NCI-H345 treated with DMSO at 0.1 percent for 48 hours (cell line): Measurements from ENCODE around the gene NAA11.

Source experiments
- DNase-seq: peaks from one replicate; lab custom pipeline; 2025; ENCODE audit not compliant: unreplicated experiment; lab: John Stamatoyannopoulos, UW

The NAA11 gene

DNA sequence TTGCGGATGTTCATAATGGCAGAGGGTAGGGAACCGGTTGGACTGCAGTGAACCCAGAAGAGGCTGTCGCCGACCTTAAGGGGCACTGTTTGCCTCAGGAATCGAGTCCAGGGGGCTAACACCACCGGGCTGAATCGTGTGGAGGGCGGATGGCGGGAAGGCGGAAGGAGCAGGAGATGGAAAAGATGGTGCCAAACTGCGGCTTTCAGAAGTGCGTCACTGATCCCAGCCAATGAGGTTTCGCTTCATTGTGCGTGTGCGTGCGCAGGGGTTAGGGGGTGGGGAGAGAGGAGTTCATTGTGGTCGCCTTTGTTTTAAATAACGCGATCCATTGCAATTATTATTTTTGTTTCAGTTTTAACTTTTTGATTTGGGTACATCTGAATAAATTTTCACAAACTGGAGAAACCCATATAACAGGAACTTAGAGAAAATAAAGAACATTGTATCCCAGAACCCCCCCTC lies at the start of gene NAA11:
Gene NAA11 (minus strand): TSS at position 198 of the 465 bp plus-strand sequence. CDS start 184 bp downstream, at position 14.
- DNase-seq: no peak

DNA sequence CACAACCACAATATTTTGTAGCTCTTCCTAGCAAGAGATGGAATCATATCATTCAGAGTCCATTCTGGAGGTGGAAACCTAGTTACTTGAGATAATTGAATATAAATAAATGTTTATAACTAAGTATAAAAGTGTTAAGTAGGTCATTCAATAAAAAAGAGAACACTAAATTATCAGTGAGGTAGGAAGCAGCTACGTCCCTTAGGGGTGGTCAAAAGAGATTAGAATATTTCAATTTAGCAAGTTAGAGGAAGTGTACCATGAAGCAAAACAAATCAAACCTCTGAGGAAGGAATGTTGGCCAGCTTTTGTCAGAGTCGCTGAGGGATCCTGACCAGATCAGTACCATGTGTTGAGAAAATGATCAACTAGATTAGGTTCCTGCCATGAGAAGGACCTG lies 44.2 kb upstream of the NAA11 start:
- no peak for DNase-seq

DNA sequence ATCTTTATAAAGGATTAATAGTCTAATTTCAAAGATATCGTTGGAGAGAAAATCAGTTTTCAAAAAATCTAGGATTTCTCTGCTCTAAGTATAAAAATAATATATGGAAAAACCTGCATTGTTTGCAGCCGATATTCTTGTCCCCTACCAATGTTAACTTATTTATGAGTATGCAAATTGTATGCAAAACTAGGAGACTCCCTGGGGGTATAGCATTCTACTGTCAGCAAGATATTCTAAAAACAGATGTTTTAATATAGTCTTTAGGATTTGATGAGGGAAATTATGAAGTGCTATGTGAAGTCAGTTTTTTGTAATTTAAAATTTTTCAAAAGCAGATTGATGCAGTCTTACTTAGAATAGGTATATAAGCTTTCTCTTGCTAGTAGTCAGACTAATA lies 41.2 kb upstream of the NAA11 start:
- DNase-seq: no peak

DNA sequence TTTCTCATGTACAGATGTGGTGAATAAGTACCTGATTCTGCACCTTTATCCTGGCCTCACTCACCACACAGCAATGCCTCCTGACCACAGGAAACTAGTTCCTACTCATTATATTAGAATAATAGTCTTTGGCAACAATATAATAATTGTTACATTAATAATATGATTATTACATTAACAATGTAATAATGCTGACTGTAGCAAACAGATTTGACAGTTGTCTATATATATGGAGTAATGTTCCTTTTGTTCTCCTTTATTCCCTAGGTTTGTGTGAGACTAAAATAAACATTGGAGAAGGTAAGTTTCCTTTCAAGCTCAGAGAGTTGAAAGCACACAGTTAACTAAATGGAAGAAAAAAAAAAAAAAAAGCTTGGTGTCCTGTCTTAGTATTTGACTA lies 40.6 kb upstream of the NAA11 start:
- no peak for DNase-seq

DNA sequence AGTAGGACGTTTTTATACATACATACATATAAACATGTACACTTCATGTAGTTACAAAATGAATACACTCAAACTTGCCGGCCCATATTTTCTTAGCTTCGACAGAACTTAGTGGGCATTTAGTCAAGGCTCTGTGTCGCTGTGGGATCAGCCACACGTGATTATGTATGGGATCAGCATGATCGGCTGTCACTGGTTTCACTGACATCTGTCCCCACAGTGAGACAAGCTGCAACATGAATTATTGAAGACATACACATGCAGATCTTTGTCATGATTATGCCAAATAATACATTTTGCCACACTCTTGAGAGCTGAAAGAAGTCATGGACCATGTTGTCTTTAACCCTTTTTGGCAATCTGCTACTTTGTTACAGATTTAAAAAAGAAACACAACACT lies 38.2 kb upstream of the NAA11 start:
- DNase-seq: no peak

DNA sequence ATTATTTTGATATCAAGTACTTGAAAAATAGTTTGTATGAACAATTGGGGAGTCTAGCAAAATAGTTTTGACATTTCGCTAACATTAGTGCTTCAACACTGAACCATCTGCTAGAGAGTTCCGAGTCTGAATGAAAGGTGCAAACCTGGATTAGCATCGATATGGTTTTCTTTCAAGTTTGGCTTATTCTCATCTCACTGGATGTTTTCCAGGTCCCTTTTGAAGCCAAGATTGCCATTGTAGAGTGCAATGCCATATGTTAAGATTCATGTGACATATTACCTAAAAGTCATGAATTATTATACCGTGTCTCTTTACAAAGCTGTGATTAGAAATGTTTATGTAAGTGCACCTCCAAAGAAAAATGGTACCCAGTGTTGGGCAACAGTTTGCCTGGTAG lies 36.8 kb upstream of the NAA11 start:
- DNase-seq: no peak

DNA sequence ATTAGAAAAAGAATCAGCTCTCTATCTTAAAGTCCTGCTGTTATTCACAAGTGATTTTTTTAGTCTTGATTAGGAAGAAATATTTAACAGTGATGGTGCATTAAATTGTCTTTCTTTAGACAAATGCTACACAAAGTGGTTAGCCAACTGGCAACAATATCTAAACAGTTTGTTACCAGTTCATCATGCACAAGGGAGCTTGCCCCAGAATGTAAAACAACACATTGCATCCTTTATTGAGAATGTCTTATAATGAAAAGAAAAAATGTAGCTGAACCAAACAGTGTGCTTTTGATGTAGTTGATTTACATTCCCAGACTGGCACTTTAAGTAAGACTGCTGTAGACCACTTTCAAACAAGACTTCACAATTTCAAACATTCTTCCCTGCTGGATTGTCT lies 34.1 kb upstream of the NAA11 start:
- no peak for DNase-seq

DNA sequence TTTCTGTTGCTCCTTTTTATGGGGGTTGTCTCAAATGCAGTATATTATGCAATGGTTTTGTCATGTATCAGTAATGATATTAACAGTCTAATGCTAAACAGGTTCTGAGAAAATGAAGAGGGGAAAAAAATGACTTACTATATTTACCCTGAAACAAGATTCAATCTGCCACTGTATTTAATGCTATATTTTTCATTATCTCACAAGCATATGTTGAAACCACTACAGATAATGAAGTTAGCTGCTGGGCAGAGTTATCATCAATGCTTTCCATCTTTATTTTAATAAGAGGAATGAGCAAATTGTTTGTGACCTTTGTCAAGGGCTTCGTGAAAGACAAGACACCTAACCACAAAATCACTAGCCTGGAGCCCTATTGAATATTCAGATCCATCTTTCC lies 32.6 kb upstream of the NAA11 start:
- no peak for DNase-seq

DNA sequence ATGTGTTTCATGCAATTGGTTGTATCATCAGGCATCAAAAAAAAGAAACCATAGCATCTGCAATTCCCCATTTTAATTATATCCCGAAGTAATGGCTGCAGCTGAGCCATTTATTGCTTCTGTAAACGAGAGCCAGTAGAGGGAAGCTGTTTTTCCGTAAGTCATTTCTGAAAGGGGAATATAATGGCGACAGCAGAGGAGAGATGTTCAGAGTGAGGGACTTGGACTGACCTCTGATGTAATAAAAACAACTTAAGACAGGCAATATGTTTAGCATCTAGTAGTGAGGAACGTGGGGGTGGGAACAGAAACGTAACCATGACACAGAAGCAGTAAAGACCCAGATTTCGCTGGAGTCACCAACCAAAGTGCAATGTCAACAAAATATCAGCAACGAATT lies 31.5 kb upstream of the NAA11 start:
- no peak for DNase-seq

DNA sequence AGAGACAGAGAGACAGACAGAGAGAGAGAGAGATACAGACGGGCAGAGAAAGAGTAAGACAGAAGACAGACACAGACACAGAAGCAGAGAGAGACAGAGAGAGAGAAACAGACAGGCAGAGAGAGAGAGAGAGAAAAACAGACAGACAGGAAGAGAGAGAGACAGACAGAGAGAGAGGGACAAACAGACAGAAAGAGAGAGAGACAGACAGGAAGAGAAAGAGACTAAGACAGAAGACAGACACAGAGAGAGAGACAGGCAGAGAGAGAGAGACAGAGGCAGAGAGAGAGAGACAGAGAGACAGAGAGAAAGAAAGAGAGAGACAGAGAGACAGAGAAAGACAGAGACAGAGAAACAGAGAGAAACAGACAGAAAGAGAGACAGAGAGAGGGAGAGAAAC lies 27.2 kb upstream of the NAA11 start:
- no peak for DNase-seq

DNA sequence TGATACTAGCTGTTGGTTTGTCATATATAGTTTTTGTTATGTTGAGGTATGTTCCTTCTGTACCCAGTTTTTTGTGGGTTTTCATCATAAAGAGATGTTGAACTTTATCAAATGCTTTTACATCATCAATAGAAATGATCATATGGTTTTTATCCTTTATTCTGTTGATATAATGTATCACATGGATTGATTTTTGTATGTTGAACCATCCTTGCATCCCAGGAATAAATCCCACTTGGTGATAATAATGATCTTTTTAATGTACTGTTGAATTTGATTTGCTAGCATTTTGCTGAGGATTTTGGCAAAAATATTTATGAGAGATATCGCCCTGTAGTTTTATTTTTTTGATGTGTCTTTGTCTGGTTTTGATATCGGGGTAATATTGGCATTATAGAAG lies 22.5 kb upstream of the NAA11 start:
- no peak for DNase-seq

DNA sequence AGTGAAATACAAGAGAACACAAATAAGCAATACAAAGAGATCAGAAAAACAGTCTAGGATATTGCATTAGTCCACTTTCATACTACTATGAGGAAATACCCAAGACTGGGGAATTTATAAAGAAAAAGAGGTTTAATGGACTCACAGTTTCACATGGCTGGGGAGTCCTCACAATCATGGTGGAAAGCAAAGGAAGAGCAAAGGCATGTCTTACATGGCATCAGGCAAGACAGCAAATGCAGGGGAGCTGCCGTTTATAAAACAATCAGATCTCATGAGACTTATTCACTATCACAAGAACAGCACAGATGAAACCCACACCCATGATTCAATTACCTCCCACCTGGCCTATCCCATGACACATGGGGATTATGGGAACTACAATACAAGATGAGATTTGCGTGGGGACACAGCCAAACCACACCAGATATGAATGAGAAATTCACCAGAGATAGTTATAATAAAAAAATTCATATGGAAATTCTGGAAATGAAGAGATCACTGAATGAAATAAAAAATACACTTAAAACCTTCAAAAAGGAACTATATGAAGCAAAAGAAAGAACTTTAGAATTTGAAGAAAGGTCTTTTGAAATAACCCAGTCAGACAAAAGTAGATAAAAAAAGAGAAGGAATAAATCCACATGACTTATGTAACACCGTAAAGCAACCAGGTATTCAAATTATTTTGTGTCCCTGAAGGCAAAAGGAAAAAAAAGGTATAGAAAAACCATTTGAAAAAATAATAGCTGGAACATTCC lies 16.2 kb upstream of the NAA11 start:
- no peak for DNase-seq

DNA sequence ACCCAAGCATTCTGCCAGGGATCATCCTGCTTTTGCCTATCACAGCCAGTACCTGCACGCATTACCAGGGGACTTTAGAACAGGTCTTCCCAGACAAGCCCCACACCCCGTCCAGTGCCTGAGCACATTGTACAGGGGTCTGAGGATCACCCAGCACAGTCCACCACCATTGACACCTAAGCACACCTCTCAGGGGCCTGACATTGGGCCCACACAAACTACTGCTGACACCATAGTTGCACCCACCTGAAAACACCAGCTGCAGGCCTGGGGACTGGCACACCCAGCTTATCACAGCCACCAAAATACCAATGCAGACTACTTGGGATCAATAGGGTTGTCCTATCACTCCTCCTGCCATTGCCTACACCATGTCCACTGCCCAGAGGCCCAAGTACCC lies 14.7 kb upstream of the NAA11 start:
- DNase-seq: no peak

DNA sequence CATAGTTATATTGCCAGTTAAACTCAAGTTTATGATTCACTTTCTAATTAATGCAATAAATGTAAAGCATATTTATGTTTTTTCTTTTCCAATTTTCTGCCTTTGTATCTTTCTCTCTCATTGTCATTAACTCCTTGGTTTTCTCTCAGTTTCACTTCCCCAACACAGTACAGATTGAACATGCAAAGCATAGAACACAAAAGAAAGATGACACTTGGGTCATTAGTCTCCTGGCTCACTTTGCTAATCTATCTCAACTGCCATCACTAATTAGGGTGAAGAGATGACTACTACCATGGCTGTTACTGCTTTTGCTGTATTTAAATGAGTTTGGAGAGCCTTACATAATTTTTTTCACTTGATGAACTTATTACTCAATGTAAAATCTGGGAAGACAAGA lies 12.3 kb upstream of the NAA11 start:
- DNase-seq: no peak

DNA sequence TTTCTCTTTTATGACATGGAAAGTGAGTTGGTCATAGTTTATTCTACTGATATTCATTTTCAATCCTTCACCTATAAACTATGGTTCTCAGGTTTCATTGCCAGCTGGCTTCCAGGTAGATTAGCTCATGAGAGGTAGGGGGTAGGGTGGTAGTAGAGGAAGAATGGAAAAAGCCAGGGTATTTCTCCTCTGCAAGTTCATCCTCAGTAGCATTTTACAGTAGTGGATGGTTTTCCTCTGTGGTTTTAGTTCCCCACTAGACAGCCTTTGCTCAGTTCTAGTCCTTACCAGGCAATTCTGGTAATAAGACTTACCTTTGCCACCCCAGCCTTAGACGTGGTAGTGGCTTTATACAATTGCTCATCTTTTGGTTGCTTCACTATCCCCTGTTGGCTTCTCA lies 8.9 kb upstream of the NAA11 start:
- DNase-seq: no peak

DNA sequence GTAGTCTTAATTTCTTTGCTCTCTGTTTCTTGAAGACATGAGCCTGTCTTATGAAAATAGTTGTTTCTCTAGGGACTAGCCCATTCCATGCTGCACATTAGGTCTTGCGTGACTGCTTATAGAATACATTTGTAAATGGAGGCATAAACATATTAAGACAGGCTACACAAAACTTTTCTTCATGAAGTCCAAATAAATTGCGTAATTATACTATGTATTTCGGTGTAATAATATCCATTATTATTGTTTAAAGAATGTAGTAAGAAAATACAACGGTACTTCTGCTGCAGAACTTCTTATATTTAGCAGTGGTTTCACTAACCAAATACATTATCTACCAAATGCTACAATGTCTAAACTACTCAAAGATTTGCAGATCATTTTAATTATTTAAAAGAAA lies 8.5 kb upstream of the NAA11 start:
- DNase-seq: no peak

DNA sequence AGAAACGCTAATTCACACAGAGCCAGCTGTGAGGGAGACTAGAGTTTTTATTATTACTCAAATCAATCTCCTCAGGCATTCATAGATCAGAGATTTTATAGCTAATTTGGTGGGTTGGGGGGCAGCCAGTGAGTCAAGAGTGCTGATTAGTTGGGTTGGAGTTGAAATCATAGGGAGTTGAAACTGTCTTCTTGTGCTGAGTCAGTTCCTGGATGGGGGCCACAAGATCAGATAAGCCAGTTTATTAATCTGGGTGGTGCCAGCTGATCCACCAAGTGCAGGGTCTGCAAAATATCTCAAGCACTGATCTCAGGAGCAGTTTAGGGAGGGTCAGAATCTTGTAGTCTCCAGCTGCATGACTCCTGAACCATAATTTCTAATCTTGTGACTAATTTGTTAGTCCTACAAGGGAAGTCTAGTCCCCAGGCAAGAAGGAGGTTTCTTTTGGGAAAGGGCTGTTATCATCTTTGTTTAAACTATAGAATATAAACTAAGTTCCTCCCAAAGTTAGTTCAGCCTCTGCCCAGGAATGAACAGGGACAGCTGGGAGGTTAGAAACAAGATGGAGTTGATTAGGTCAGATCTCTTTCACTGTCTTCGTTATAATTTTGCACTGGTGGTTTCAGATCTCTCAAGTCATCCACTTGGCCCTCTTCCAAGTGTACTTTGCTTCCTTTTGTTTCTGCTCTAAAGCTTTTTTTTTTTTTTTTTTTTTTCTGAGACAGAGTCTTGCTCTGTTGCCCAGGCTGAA lies 5.4 kb upstream of the NAA11 start:
- DNase-seq: no peak

DNA sequence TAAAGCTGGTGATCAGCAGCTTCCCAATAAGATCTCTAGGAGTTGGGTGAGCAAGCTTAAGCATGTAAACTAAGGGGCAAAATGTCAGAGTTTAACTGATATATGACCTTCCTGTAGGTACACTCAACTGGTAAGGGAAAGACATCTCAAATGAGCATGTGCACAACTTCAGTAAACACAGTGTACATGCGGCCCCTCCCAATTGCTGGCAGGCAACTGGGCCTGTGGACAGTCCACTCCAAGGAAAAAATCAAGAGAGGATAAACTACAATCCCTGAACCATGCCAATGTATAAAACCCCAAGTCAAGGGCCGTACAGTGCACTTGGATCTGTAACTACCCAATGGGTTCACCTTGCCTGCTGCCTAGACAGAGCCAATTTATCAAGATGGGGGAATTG lies 4.9 kb upstream of the NAA11 start:
- no peak for DNase-seq

DNA sequence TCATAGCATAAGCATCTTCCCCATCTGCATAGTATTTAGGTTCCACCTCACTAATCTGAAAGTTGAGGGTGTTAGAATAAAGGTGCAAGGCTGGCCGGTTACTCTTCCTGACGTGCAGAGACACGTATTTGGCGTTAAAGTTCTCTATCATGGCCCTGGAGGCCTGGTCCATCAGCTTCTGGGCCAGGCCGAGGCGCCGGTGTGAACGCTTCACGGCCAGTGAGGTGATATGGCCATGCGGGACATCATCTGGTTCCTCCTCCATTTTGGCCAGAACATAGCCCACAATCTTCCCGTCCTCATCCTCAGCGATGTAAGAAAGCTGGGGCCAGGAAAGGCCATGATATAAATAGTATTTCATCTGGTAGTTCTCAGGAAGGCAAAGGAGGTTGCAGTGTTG lies 425 bp downstream of the NAA11 start:
- no peak for DNase-seq

DNA sequence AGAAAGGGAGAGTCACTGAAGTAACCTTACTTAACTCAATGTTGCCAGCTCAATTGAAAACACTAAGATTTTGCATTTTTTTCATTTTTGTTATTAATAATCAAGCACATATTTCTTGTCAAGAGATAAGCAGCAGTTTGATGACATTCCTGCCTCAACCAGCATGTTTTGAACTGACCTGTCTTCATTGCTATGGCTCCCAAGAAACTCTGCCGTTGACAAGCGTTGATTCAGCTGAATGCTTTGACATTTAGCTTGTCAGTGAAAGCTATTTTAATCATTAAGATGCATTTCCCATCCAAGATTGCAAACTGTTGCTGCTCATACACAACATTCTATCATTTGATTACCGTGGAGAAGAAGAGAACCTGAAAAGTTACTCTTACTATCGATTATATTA lies 5.9 kb downstream of the NAA11 start:
- DNase-seq: no peak

DNA sequence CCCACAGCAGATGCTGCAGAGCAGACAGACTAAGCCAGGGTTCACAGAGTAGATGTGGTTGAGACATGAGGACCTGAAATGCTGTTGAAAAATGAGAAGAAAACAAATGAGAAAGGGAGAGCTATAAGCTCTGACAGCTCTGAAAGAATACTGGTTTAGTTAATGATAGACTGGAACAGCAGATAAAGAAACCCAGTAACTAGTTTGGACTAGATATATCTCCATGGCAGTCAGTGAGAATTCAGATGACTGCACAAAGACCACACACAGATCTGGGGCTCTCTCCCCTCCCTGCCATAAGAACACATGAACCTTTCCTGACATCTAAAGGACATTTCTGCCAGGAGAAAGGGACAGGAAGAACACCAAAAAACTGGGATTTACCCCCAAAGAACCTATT lies 8.2 kb downstream of the NAA11 start:
- DNase-seq: no peak

DNA sequence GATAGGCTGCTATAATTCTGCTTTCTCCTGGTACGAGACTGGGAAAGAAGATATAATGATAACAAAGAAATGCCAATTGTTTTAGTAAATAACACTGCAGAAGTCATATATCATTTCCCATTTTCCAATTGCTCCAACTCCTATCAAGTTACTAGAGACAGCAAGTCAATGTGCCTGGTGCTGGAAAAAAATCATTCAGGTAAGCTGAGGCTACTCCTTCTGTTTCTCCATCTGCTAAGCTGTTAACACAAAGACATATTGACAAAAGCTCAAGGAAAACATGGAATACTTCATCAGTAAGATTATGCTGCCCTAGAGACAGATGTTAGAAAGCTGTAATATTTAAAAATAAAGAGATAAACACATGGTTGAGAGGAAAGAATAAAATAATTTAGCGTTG lies 10.0 kb downstream of the NAA11 start:
- no peak for DNase-seq

DNA sequence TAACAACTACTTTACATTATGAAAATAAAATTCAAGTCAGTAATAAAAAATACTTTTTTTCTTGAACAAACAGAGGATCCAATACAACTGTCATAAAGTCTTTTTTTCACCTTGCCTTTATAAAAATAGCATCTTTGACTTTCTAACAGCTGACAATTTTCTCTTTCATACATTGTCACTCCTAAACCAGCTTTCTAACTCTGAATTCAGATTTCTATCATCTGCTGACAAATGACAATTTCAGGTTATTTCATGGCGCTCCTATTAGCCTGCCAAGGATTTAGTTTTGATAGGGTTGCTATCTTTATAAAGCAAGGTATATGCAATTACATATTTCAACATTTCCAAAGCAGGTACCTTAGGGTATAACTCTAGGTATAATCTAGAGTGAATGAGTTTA lies 14.6 kb downstream of the NAA11 start:
- DNase-seq: no peak
